ENCODE data around the gene APRT. TPM values are rescaled to one million over a fixed set of nuclear protein-coding genes. Genes with fewer than 3 reads are reported as not detected.

Gene APRT
- total and polyA plus RNA-seq, 9 of the 15 experiments (the other 6 are each of a cell fraction or from before 2014, with no cell fraction given): 41.7 to 409 (median 146) TPM

DNA sequence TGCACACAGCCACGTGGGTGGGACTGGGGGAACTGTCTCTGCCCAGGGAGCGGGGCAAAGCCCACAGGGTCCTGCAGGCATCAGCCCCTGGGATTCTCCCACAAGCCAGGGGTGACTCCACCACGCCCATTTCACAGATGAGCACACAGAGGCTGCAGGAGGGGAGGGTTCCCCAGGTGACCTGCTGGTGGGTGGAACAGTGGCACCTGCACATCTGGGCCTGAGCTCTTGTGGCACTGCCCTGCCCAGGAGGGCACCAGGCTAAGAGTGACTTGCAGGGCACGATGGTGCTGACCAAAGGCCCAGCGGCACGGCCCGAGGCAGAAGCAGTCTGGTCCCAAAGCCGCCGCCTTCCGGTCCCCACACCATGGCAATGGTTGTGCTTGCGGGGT is 50.6 kb downstream of the APRT start (continued):
- TF ChIP-seq POLR2G (IDR thresholded peaks at IDR 0.05; ENCODE audit: low read depth, low read length): peak; percentile 43
- TF ChIP-seq BCOR (IDR thresholded peaks at IDR 0.05): peak; percentile 91
- TF ChIP-seq CBX1 (IDR thresholded peaks at IDR 0.05; ENCODE audit: low read depth): peak; percentile 72; the same call in 1 of the 2 replicates

DNA sequence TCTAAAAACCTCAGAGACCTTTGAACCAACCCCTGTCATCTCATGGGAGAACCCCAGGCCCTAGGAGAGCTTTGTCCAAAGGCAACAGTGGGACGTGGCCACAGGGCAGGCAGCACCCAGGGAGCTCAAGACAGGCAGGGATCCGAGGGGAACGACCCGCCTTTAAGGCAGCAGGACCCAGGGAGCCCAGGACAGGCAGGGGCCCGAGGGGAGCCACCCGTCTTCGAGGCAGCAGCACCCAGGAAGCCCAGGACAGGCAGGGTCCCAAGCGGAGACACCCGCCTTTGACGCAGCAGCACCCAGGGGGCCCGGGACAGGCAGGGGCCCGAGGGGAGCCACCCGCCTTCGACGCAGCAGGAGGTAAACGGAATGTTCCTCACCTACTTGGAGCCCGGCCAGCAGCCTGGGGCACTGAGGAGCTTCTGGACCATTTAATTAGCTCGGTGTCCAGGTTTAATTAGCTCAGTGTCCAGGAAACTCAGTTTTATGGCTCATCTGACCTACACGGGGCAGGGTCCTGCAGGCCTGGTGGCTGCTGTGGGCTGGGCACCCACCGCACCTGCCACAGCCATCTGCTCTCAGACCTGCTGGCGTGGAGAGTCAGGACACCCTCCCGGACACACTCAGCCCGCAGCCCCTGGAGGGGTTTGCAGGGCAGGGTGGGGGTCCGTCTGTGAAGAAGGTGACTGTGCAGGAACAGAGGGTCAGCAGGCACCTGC is 51.1 kb downstream of the APRT start:
- 79% methylated on average over 24 of the region's 24 CpGs for WGBS (ENCODE audit: insufficient coverage, low coverage, missing lambda C conversion rate)
- Histone ChIP-seq H3K27ac (ENCODE audit: extremely low read depth, low read depth, low read length) (peak overlapping the region; percentile 44; the same call in 1 of the 3 replicates), H3K36me3 (ENCODE audit: control insufficient read depth, insufficient read depth, low read length) (peaks cover 92% of the 10 kb centered on the region), H3K4me3 (no peak overlapping the region), H4K20me1 (replicated peaks; ENCODE audit: control insufficient read depth, insufficient read depth, low read length) (peaks cover 82% of the 10 kb centered on the region), H3K4me2 (ENCODE audit: insufficient read depth, low read length) (no peak overlapping the region), H3K9me3 (replicated peaks; ENCODE audit: control insufficient read depth, insufficient read depth, low read depth, low read length) (no peaks in the 10 kb centered on the region), H3K9me1 (ENCODE audit: control insufficient read depth, insufficient read depth, low read length) (peaks cover 42% of the 10 kb centered on the region), H3K79me2 (ENCODE audit: control insufficient read depth, insufficient read depth, low read length) (peaks cover 96% of the 10 kb centered on the region), H2AFZ (ENCODE audit: low read depth, low read length) (no peak overlapping the region), H3K27me3 (ENCODE audit: control insufficient read depth in 2 of 2, insufficient read depth in 2 of 2, low read length in 2 of 2) (no peaks in the 10 kb centered on the region), H3K9ac (ENCODE audit: insufficient read depth in 1 of 2, low read depth in 2 of 2, low read length in 2 of 2) (peak overlapping the region in 1 of 2 experiments; percentile 78; a peak in 2 of 4 replicates), H3K4me1 (replicated peaks in 1 of 2; ENCODE audit: control insufficient read depth in 2 of 2, insufficient read depth in 2 of 2, low read length in 2 of 2) (peaks cover 24 to 92% of the 10 kb centered on the region in 2 experiments)
- ATAC-seq (no peak), DNase-seq (ENCODE audit: extremely low read depth in 1 of 4, low spot score in 3 of 4) (no peak), FAIRE-seq (peak; percentile 67)
- intact Hi-C loops (cut with micrococcal nuclease): no loop called here
- CTCF ChIA-PET (ENCODE audit: low intra/inter-chr PET ratio): no interaction called here
- POLR2A ChIA-PET: interaction anchor here (0.7 to 8.9 kb wide), 6 partner anchors 11 to 803 kb away, joined by 3 to 102 read pairs (median 4); no protein-coding TSS in a partner anchor
- in situ Hi-C loops (cut with MboI): no loop called here
- BruUV-seq (replicated peaks): no TSS peak
- TF ChIP-seq HDAC8 (tag; IDR thresholded peaks at IDR 0.05) (no peak), E2F6 (IDR thresholded peaks at IDR 0.05; ENCODE audit: borderline replicate concordance in 1 of 2, extremely low read depth in 1 of 2, insufficient read depth in 1 of 2, insufficient read length in 1 of 2, low read depth in 1 of 2, low read length in 1 of 2, poor library complexity in 1 of 2, severe bottlenecking in 1 of 2) (no peak), ZNF174 (CRISPR knock-in tag; IDR thresholded peaks at IDR 0.05) (no peak), POLR2AphosphoS2 (IDR thresholded peaks at IDR 0.05; ENCODE audit: low read length) (peak; percentile 60; the same call in 1 of the 2 replicates), HMGN3 (IDR thresholded peaks at IDR 0.05; ENCODE audit: borderline replicate concordance, extremely low read depth, insufficient read length, low read depth, low read length) (peak; percentile 20), NCOA2 (IDR thresholded peaks at IDR 0.05; ENCODE audit: partially characterized antibody in 2 of 2) (no peak), DNMT1 (IDR thresholded peaks at IDR 0.05) (no peak), BACH1 (tag; IDR thresholded peaks at IDR 0.05) (no peak), ARHGAP35 (IDR thresholded peaks at IDR 0.05; ENCODE audit: partially characterized antibody) (no peak), KLF6 (CRISPR knock-in tag; IDR thresholded peaks at IDR 0.05; ENCODE audit: borderline replicate concordance) (no peak), NFXL1 (CRISPR knock-in tag; IDR thresholded peaks at IDR 0.05) (no peak)
- TF ChIP-seq, protein P1, sequence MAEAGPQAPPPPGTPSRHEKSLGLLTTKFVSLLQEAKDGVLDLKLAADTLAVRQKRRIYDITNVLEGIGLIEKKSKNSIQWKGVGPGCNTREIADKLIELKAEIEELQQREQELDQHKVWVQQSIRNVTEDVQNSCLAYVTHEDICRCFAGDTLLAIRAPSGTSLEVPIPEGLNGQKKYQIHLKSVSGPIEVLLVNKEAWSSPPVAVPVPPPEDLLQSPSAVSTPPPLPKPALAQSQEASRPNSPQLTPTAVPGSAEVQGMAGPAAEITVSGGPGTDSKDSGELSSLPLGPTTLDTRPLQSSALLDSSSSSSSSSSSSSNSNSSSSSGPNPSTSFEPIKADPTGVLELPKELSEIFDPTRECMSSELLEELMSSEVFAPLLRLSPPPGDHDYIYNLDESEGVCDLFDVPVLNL (CRISPR knock-in tag; IDR thresholded peaks at IDR 0.05; ENCODE audit: low read depth): no peak
